ENCODE data around the gene PCDHB3.
"Not testable (repeated sequence)": the region's sequence is repeated elsewhere in the genome, so short reads cannot be mapped to it uniquely, and the experiment has no call there.

PCDHB3 gene

DNA sequence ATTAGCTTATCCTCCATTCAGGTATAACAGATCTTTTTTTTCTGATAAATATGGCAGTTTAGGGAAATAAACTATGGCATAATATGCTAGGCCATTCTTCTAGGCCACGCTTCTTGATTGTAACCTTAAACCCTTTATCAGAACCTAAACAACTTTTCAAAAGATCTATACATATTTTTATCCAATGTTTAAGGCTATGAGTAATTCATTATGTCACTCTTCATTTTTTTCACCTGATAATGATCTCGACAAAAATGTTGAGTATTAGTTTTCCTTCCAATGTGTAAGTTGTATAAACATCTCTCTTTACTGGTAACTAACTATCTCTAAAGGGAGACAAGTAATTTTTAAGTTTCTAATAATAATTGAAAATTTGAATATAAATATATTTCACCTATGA, 19.0 kb downstream of the PCDHB3 start:
- Mint-ChIP-seq H3K9me3 (peaks cover 41% of the 10 kb centered on the region), H3K4me3 (no peak overlapping the region), H3K4me1 (no peaks in the 10 kb centered on the region), H3K27me3 (peaks cover 18% of the 10 kb centered on the region), H3K27ac (no peak overlapping the region), H3K36me3 (ENCODE audit: low read depth) (peaks cover 6% of the 10 kb centered on the region)
- DNase-seq, result no peak
- no peak for ATAC-seq

GRCh38 chr5:141121563-141121962, 21.3 kb downstream of the PCDHB3 start, which contains the start of gene PCDHB4:
TSS of gene PCDHB4 (plus strand) at chr5:141121818. CDS start at chr5:141121999, 181 bp downstream.
- H3K27me3 Mint-ChIP-seq, result peaks cover 20% of the 10 kb centered on the region
- no peak within 1 kb of the TSS for H3K4me3 Mint-ChIP-seq
- peaks cover 24% of the 10 kb centered on the region for H3K9me3 Mint-ChIP-seq
- DNase-seq, result no peak
- H3K36me3 Mint-ChIP-seq (ENCODE audit: low read depth), result peaks cover 6% of the 10 kb centered on the region
- no peak for ATAC-seq
- H3K4me1 Mint-ChIP-seq, result no peaks in the 10 kb centered on the region
- no peak within 1 kb of the TSS for H3K27ac Mint-ChIP-seq

GRCh38 chr5:141121985-141122384, 21.7 kb downstream of the PCDHB3 start:
- H3K27me3 Mint-ChIP-seq, result peaks cover 20% of the 10 kb centered on the region
- DNase-seq, result no peak
- peaks cover 20% of the 10 kb centered on the region for H3K9me3 Mint-ChIP-seq
- H3K4me1 Mint-ChIP-seq, result no peaks in the 10 kb centered on the region
- no peak for ATAC-seq
- H3K4me3 Mint-ChIP-seq, result no peak overlapping the region
- H3K36me3 Mint-ChIP-seq (ENCODE audit: low read depth), result peaks cover 6% of the 10 kb centered on the region
- no peak overlapping the region for H3K27ac Mint-ChIP-seq

DNA sequence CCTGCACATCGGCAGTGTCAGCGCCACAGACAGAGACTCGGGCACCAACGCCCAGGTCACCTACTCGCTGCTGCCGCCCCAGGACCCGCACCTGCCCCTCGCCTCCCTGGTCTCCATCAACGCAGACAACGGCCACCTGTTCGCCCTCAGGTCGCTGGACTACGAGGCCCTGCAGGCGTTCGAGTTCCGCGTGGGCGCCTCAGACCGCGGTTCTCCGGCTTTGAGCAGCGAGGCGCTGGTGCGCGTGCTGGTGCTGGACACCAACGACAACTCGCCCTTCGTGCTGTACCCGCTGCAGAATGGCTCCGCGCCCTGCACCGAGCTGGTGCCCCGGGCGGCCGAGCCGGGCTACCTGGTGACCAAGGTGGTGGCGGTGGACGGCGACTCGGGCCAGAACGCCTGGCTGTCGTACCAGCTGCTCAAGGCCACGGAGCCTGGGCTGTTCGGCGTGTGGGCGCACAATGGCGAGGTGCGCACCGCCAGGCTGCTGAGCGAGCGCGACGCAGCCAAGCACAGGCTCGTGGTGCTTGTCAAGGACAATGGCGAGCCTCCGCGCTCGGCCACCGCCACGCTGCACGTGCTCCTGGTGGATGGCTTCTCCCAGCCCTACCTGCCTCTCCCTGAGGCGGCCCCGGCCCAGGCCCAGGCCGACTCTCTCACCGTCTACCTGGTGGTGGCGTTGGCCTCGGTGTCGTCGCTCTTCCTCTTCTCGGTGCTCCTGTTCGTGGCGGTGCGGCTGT, 23.3 kb downstream of the PCDHB3 start:
- peaks cover 15% of the 10 kb centered on the region for H3K9me3 Mint-ChIP-seq
- not testable (repeated sequence) for DNase-seq; ATAC-seq; H3K4me1 Mint-ChIP-seq; H3K4me3 Mint-ChIP-seq; H3K36me3 Mint-ChIP-seq (ENCODE audit: low read depth); H3K27ac Mint-ChIP-seq
- peaks cover 22% of the 10 kb centered on the region for H3K27me3 Mint-ChIP-seq

DNA sequence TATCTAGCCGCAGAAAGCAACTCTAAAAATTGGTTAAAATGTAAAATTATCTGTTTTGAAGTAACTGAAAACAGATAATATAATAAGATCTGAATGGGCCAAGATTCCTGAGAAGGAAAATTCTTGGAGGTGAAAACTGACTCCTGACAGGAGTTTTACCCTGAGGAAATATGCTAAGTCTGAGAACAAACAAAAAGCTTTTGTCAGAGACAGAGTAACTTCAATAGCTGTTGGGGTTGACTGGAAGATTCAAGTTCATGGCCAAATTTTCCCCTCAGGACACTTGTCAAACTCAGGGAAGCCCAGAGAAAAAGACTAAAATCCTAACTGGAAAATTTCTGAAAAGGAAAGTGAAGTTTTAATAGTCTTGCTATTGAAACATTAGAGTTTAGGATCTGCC, 27.0 kb downstream of the PCDHB3 start:
- DNase-seq, result no peak
- Mint-ChIP-seq H3K4me1 (no peaks in the 10 kb centered on the region), H3K9me3 (peaks cover 6% of the 10 kb centered on the region), H3K4me3 (no peak overlapping the region), H3K27ac (no peak overlapping the region), H3K27me3 (peaks cover 18% of the 10 kb centered on the region), H3K36me3 (ENCODE audit: low read depth) (peaks cover 6% of the 10 kb centered on the region)
- no peak for ATAC-seq

- ATAC-seq (no peak), DNase-seq (no peak)
- Mint-ChIP-seq H3K36me3 (ENCODE audit: low read depth) (peaks cover 8% of the 10 kb centered on the region), H3K27me3 (peaks cover 19% of the 10 kb centered on the region), H3K4me3 (no peak within 1 kb of the TSS), H3K4me1 (no peaks in the 10 kb centered on the region), H3K9me3 (peaks cover 35% of the 10 kb centered on the region), H3K27ac (no peak within 1 kb of the TSS)
Measured at GRCh38 chr5:141135030-141135717, 34.9 kb downstream of the PCDHB3 start, which contains the start of gene PCDHB5. TSS of gene PCDHB5 (plus strand) at chr5:141135206. CDS start at chr5:141135435, 229 bp downstream.

- H3K4me3 Mint-ChIP-seq, result no peak overlapping the region
- H3K27ac Mint-ChIP-seq, result no peak overlapping the region
- no peak for ATAC-seq
- no peaks in the 10 kb centered on the region for H3K4me1 Mint-ChIP-seq
- peaks cover 8% of the 10 kb centered on the region for H3K36me3 Mint-ChIP-seq (ENCODE audit: low read depth)
- peaks cover 16% of the 10 kb centered on the region for H3K27me3 Mint-ChIP-seq
- no peak for DNase-seq
- H3K9me3 Mint-ChIP-seq, result peaks cover 35% of the 10 kb centered on the region
Measured at GRCh38 chr5:141135718-141136266, 35.5 kb downstream of the PCDHB3 start.

- Mint-ChIP-seq H3K9me3 (peaks cover 35% of the 10 kb centered on the region), H3K36me3 (ENCODE audit: low read depth) (peaks cover 11% of the 10 kb centered on the region), H3K27me3 (peaks cover 22% of the 10 kb centered on the region)
- H3K4me3 Mint-ChIP-seq, DNase-seq, H3K4me1 Mint-ChIP-seq, ATAC-seq, H3K27ac Mint-ChIP-seq: not testable (repeated sequence)
Measured at GRCh38 chr5:141137346-141137745, 37.1 kb downstream of the PCDHB3 start.

GRCh38 chr5:141149812-141150211, 49.5 kb downstream of the PCDHB3 start, which contains the start of gene PCDHB6:
TSS of gene PCDHB6 (plus strand) at chr5:141150057. CDS start at chr5:141150258, 201 bp downstream.
- Mint-ChIP-seq H3K9me3 (peaks cover 16% of the 10 kb centered on the region), H3K27ac (no peak within 1 kb of the TSS), H3K36me3 (ENCODE audit: low read depth) (peaks cover 10% of the 10 kb centered on the region), H3K27me3 (peaks cover 33% of the 10 kb centered on the region), H3K4me3 (no peak within 1 kb of the TSS), H3K4me1 (peaks cover 1% of the 10 kb centered on the region)
- ATAC-seq (no peak), DNase-seq (no peak)

- no peak for ATAC-seq
- H3K4me1 Mint-ChIP-seq, result peaks cover 1% of the 10 kb centered on the region
- peaks cover 16% of the 10 kb centered on the region for H3K9me3 Mint-ChIP-seq
- H3K4me3 Mint-ChIP-seq, result no peak overlapping the region
- no peak for DNase-seq
- H3K36me3 Mint-ChIP-seq (ENCODE audit: low read depth), result peaks cover 10% of the 10 kb centered on the region
- no peak overlapping the region for H3K27ac Mint-ChIP-seq
- H3K27me3 Mint-ChIP-seq, result peaks cover 31% of the 10 kb centered on the region
Measured at GRCh38 chr5:141150224-141150992, 50.1 kb downstream of the PCDHB3 start.

DNA sequence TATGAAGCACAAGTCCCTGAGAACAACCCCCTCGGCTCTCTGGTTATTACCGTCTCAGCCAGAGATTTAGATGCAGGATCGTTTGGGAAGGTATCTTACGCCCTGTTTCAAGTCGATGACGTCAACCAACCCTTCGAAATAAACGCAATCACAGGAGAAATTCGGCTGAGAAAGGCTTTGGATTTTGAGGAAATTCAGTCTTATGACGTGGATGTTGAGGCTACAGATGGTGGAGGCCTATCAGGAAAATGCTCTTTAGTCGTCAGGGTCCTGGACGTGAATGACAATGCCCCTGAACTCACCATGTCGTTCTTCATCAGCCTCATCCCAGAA, 50.7 kb downstream of the PCDHB3 start:
- H3K9me3 Mint-ChIP-seq, result peaks cover 16% of the 10 kb centered on the region
- peaks cover 1% of the 10 kb centered on the region for H3K4me1 Mint-ChIP-seq
- H3K36me3 Mint-ChIP-seq (ENCODE audit: low read depth), result peaks cover 10% of the 10 kb centered on the region
- ATAC-seq (no peak), DNase-seq (no peak)
- no peak overlapping the region for H3K27ac Mint-ChIP-seq
- H3K27me3 Mint-ChIP-seq, result peaks cover 31% of the 10 kb centered on the region
- H3K4me3 Mint-ChIP-seq, result no peak overlapping the region

DNA sequence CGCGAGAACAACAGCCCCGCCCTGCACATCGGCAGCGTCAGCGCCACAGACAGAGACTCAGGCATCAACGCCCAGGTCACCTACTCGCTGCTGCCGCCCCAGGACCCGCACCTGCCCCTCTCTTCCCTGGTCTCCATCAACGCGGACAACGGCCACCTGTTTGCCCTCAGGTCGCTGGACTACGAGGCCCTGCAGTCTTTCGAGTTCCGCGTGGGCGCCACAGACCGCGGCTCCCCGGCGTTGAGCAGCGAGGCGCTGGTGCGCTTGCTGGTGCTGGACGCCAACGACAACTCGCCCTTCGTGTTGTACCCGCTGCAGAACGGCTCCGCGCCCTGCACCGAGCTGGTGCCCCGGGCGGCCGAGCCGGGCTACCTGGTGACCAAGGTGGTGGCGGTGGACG, 51.4 kb downstream of the PCDHB3 start:
- ATAC-seq, DNase-seq, H3K27ac Mint-ChIP-seq, H3K4me1 Mint-ChIP-seq, H3K4me3 Mint-ChIP-seq: not testable (repeated sequence)
- Mint-ChIP-seq H3K36me3 (ENCODE audit: low read depth) (peaks cover 10% of the 10 kb centered on the region), H3K27me3 (peaks cover 35% of the 10 kb centered on the region), H3K9me3 (peaks cover 21% of the 10 kb centered on the region)

DNA sequence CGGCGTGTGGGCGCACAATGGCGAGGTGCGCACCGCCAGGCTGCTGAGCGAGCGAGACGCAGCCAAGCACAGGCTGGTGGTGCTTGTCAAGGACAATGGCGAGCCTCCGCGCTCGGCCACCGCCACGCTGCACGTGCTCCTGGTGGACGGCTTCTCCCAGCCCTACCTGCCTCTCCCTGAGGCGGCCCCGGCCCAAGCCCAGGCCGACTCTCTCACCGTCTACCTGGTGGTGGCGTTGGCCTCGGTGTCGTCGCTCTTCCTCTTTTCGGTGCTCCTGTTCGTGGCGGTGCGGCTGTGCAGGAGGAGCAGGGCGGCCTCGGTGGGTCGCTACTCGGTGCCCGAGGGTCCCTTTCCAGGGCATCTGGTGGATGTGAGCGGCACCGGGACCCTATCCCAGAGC, 51.8 kb downstream of the PCDHB3 start:
- H3K4me3 Mint-ChIP-seq, H3K27ac Mint-ChIP-seq, DNase-seq, H3K4me1 Mint-ChIP-seq, ATAC-seq: not testable (repeated sequence)
- H3K36me3 Mint-ChIP-seq (ENCODE audit: low read depth), result peaks cover 11% of the 10 kb centered on the region
- peaks cover 23% of the 10 kb centered on the region for H3K9me3 Mint-ChIP-seq
- peaks cover 40% of the 10 kb centered on the region for H3K27me3 Mint-ChIP-seq
